Bronchial epithelial cell (primary cell): ENCODE measurements around the gene PPFIA3. TPM values are rescaled to one million over a fixed set of nuclear protein-coding genes. Genes with fewer than 3 reads are reported as not detected.

Experiments used
- DNase-seq: peaks from one replicate; pipeline ENCODE4 v3.0.0-alpha.2; 2010; ENCODE audit warnings: low read depth
- FAIRE-seq: peaks from 2 replicates; lab custom pipeline; 2011; peaks lifted over from hg19 to GRCh38; lab: Jason Lieb, UNC
- H3K27me3 ChIP-seq: 2 replicates; pipeline ENCODE4 v1.5.1; 2011; ENCODE audit warnings: low read length; ENCODE audit not compliant: control insufficient read depth, insufficient read depth
- H3K36me3 ChIP-seq: 2 replicates; pipeline ENCODE4 v1.5.1; 2011; ENCODE audit warnings: low read length; ENCODE audit not compliant: control insufficient read depth, insufficient read depth
- H3K4me3 ChIP-seq: 2 replicates; pipeline ENCODE4 v1.5.1; 2011; ENCODE audit warnings: mild to moderate bottlenecking, low read depth, low read length, control low read depth
- CTCF ChIP-seq: IDR thresholded peaks from 2 replicates; pipeline ENCODE4 v1.5.1; 2011; ENCODE audit warnings: mild to moderate bottlenecking, moderate library complexity, low read length, control low read depth, inconsistent platforms; ENCODE audit not compliant: insufficient read depth, severe bottlenecking
- total RNA-seq: library from RNA; depleted of rRNA; stranded (reverse); fragments of >200 nt; gene quantifications from 2 replicates; pipeline ENCODE4 v1.2.1, GENCODE V29; 2014

Gene PPFIA3
- total RNA-seq, 1 donor from 2014 or later = 1.3 TPM

DNA sequence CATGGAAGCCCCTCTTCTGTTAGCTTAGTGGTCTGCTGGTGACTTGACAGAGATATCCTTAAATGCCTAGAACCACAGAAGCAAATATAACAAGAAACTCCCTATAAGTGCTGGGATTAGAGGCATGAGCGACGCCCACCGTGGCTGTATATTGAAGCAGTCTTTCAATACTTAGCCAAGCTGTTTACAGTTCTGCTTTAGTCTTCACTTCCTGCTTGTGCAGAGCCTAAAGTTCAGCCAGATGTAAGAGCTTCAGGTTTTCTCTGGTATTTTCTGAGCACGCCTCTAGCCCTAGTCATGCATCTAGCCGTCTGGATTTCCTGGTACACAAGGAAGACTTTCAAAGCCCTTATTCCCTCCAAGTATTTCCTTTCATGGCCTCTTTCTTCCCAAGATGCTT lies 66.8 kb downstream of the PPFIA3 start:
- Histone ChIP-seq H3K36me3 (peaks cover 35% of the 10 kb centered on the region), H3K4me3 (no peak overlapping the region), H3K27me3 (no peaks in the 10 kb centered on the region)
- FAIRE-seq (no peak), DNase-seq (no peak)
- TF ChIP-seq CTCF = no peak

- DNase-seq (no peak), FAIRE-seq (no peak)
- TF ChIP-seq CTCF = no peak
- H3K36me3 ChIP-seq = peaks cover 36% of the 10 kb centered on the region
- H3K27me3 ChIP-seq = no peaks in the 10 kb centered on the region
- H3K4me3 ChIP-seq = no peak overlapping the region
Observed at GRCh38 chr19:49188626-49189200, 69.4 kb downstream of the PPFIA3 start.

DNA sequence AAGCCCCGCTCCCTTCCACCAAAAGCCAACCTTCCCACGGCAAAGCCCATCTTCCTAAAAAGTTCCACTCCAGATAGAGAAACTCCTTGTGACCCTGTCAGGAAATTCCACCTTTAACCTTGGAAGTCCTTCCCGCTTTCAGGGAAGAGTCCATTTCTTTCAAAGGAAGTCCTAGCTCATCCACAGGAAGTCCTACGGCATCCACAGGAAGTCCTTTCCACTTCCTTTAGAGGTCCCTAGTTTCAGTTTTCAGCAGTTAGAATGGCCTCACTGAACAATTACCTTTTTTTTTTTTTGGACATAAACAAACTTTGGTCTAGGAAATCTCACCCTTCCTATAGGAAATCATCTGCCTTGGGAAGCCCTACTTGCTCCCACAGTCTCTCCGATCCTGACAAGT lies 69.9 kb downstream of the PPFIA3 start:
- FAIRE-seq (no peak), DNase-seq (no peak)
- no peaks in the 10 kb centered on the region for H3K27me3 ChIP-seq
- no peak overlapping the region for H3K4me3 ChIP-seq
- TF ChIP-seq CTCF = no peak
- H3K36me3 ChIP-seq = peaks cover 36% of the 10 kb centered on the region

- no peak for DNase-seq
- FAIRE-seq = no peak
- H3K4me3 ChIP-seq = no peak overlapping the region
Observed at GRCh38 chr19:49190781-49191180, 71.4 kb downstream of the PPFIA3 start.

GRCh38 chr19:49193822-49194394 lies 74.6 kb downstream of the PPFIA3 start:
- no peaks in the 10 kb centered on the region for H3K27me3 ChIP-seq
- DNase-seq = no peak
- FAIRE-seq = no peak
- H3K36me3 ChIP-seq = peaks cover 24% of the 10 kb centered on the region
- no peak overlapping the region for H3K4me3 ChIP-seq
- TF ChIP-seq CTCF = no peak

More at GRCh38 chr19:49190781-49191180, 71.4 kb downstream of the PPFIA3 start:
- TF ChIP-seq CTCF = no peak
- peaks cover 36% of the 10 kb centered on the region for H3K36me3 ChIP-seq
- no peaks in the 10 kb centered on the region for H3K27me3 ChIP-seq

- FAIRE-seq = no peak
Observed at GRCh38 chr19:49194408-49194807, 75.1 kb downstream of the PPFIA3 start.

More at GRCh38 chr19:49194408-49194807, 75.1 kb downstream of the PPFIA3 start:
- H3K27me3 ChIP-seq = no peaks in the 10 kb centered on the region
- no peak for TF ChIP-seq CTCF
- H3K36me3 ChIP-seq = peaks cover 23% of the 10 kb centered on the region
- H3K4me3 ChIP-seq = no peak overlapping the region
- no peak for DNase-seq
